GM23338 (cell line): ENCODE results near the gene UAP1. TPM values are rescaled to one million over a fixed set of nuclear protein-coding genes. Genes with fewer than 3 reads are reported as not detected.

Source experiments
- ATAC-seq: fragments of 200-7000 bp; cut with Tn5 transposase; 3 replicates; pipeline ENCODE4 v1.9.1; 2020
- DNase-seq: peaks from one replicate; pipeline ENCODE4 v3.0.0-alpha.2; 2015; ENCODE audit warnings: low spot score
- H2AFZ ChIP-seq: fragments of 200-600 bp; sonication (generic); 2 replicates; pipeline ENCODE4 v1.8.0; 2016; ENCODE audit warnings: antibody characterized with exemption, mild to moderate bottlenecking, moderate library complexity
- H3F3A ChIP-seq: fragments of 200-600 bp; sonication (generic); replicated peaks from 2 replicates; pipeline ENCODE4 v1.8.0; 2017; ENCODE audit warnings: antibody characterized with exemption, mixed run types, low read depth
- H3K27ac ChIP-seq: fragments of 200-600 bp; sonication (generic); 2 replicates; pipeline ENCODE4 v1.6.1; 2016; ENCODE audit warnings: low read depth
- H3K27me3 ChIP-seq: fragments of 200-600 bp; sonication (generic); 2 replicates; pipeline ENCODE4 v1.8.0; 2016; ENCODE audit warnings: mild to moderate bottlenecking, mixed run types, moderate library complexity; ENCODE audit not compliant: insufficient read depth
- H3K36me3 ChIP-seq: fragments of 200-600 bp; sonication (generic); 2 replicates; pipeline ENCODE4 v1.8.0; 2016; ENCODE audit warnings: mild to moderate bottlenecking; ENCODE audit not compliant: insufficient read depth
- H3K4me1 ChIP-seq: fragments of 200-600 bp; sonication (generic); 2 replicates; pipeline ENCODE4 v1.8.0; 2016; ENCODE audit warnings: mild to moderate bottlenecking, moderate library complexity; ENCODE audit not compliant: insufficient read depth
- H3K4me2 ChIP-seq: fragments of 200-600 bp; sonication (generic); 2 replicates; pipeline ENCODE4 v1.7.1; 2017; ENCODE audit warnings: mixed run types
- H3K4me3 ChIP-seq: fragments of 200-600 bp; sonication (generic); 2 replicates; pipeline ENCODE4 v1.6.1; 2016; ENCODE audit warnings: mixed run types
- H3K79me2 ChIP-seq: fragments of 200-600 bp; sonication (generic); replicated peaks from 2 replicates; pipeline ENCODE4 v1.8.0; 2017; ENCODE audit warnings: mild to moderate bottlenecking; ENCODE audit not compliant: insufficient read depth
- H3K9me2 ChIP-seq: fragments of 200-600 bp; sonication (generic); 2 replicates; pipeline ENCODE4 v1.8.0; 2017; ENCODE audit not compliant: insufficient read depth
- H4K20me1 ChIP-seq: fragments of 200-600 bp; sonication (generic); replicated peaks from 2 replicates; pipeline ENCODE4 v1.8.0; 2017; ENCODE audit warnings: mild to moderate bottlenecking; ENCODE audit not compliant: insufficient read depth
- H3K27ac Mint-ChIP-seq: 2 replicates; pipeline ENCODE4 v1.8.0; 2020; ENCODE audit warnings: inconsistent platforms, mild to moderate bottlenecking, moderate library complexity, mixed read lengths
- H3K27me3 Mint-ChIP-seq: 3 replicates; pipeline ENCODE4 v1.8.0; 2022; ENCODE audit warnings: low read depth, mild to moderate bottlenecking, moderate library complexity, mixed read lengths, inconsistent platforms; ENCODE audit not compliant: insufficient read depth, poor library complexity
- H3K36me3 Mint-ChIP-seq: 3 replicates; pipeline ENCODE4 v1.8.0; 2021; ENCODE audit warnings: low read depth, mild to moderate bottlenecking, inconsistent platforms, moderate library complexity, mixed read lengths
- H3K4me1 Mint-ChIP-seq: 3 replicates; pipeline ENCODE4 v1.8.0; 2020; ENCODE audit warnings: mild to moderate bottlenecking, inconsistent platforms, mixed read lengths
- H3K4me3 Mint-ChIP-seq: 3 replicates; pipeline ENCODE4 v1.8.0; 2021; ENCODE audit warnings: moderate library complexity, mild to moderate bottlenecking, inconsistent platforms, mixed read lengths
- H3K9me3 Mint-ChIP-seq: 3 replicates; pipeline ENCODE4 v1.8.0; 2020; ENCODE audit warnings: moderate library complexity, mild to moderate bottlenecking, inconsistent platforms, mixed read lengths
- CREB1 ChIP-seq: fragments of 250-450 bp; sonication (Bioruptor Pico); IDR thresholded peaks from 2 replicates; pipeline ENCODE4 v1.5.0; 2020; ENCODE audit warnings: low read depth, mild to moderate bottlenecking, moderate library complexity
- CTCF ChIP-seq, 2 experiments: fragments of 200-600 bp in 1 of 2; sonication (generic) in 1 of 2; conservative IDR thresholded peaks; 2 replicates each; pipeline versions ENCODE4 v1.5.1 to v1.6.1; 2016 to 2017; ENCODE audit warnings: antibody characterized with exemption in 2 of 2, low read depth in 2 of 2, mild to moderate bottlenecking in 2 of 2, moderate library complexity in 1 of 2
- EZH2 ChIP-seq: fragments of 200-600 bp; sonication (generic); IDR thresholded peaks from one replicate; pipeline ENCODE4 v1.8.0; 2017; ENCODE audit warnings: antibody characterized with exemption, mild to moderate bottlenecking, low read depth; ENCODE audit not compliant: unreplicated experiment
- JUNB ChIP-seq: IDR thresholded peaks from one replicate; pipeline ENCODE4 v1.6.1; 2016; ENCODE audit warnings: antibody characterized with exemption; ENCODE audit not compliant: unreplicated experiment
- POLR2AphosphoS5 ChIP-seq: IDR thresholded peaks from 2 replicates; pipeline ENCODE4 v1.6.1; 2016; ENCODE audit warnings: antibody characterized with exemption, low read depth
- REST ChIP-seq: IDR thresholded peaks from one replicate; pipeline ENCODE4 v1.6.1; 2018; ENCODE audit warnings: antibody characterized with exemption; ENCODE audit not compliant: unreplicated experiment
- STAT1 ChIP-seq: IDR thresholded peaks from one replicate; pipeline ENCODE4 v1.6.1; 2016; ENCODE audit warnings: antibody characterized with exemption; ENCODE audit not compliant: unreplicated experiment
- ZNF114 ChIP-seq: fragments of 250-450 bp; sonication (Bioruptor Pico); IDR thresholded peaks from 2 replicates; pipeline ENCODE4 v1.5.0; 2020; ENCODE audit warnings: mild to moderate bottlenecking, moderate library complexity
- ZNF331 ChIP-seq: fragments of 250-450 bp; sonication (Bioruptor Pico); IDR thresholded peaks from 2 replicates; pipeline ENCODE4 v1.5.0; 2020; ENCODE audit warnings: low read depth, mild to moderate bottlenecking, moderate library complexity
- polyA plus RNA-seq: library from polyadenylated mRNA; unstranded; fragments of >200 nt; fragmentation: Nextera tagmentation; extraction: Ambion mirVana; gene quantifications from 2 replicates; pipeline ENCODE4 v1.2.1, GENCODE V29; 2016
- total RNA-seq: library from RNA; depleted of rRNA; stranded (reverse); fragments of >200 nt; shearing (Covaris generic); gene quantifications from 2 replicates; pipeline ENCODE4 v1.2.3, GENCODE V29; 2014

Gene UAP1
- total and polyA plus RNA-seq, 2 experiments from 2014 or later, result 26.7 to 33.3 TPM

GRCh38 chr1:162543228-162543627 is 18.3 kb upstream of the UAP1 start:
- H3K9me3 Mint-ChIP-seq, result no peaks in the 10 kb centered on the region
- ATAC-seq (no peak), DNase-seq (no peak)
- no peaks in the 10 kb centered on the region for H3K4me1 Mint-ChIP-seq
- H3K4me3 Mint-ChIP-seq, result no peak overlapping the region
- H3K4me1 ChIP-seq, result no peaks in the 10 kb centered on the region
- no peaks in the 10 kb centered on the region; the same call in 1 of the 2 replicates for H3K36me3 ChIP-seq
- H4K20me1 ChIP-seq, result no peaks in the 10 kb centered on the region
- no peaks in the 10 kb centered on the region for H3K27me3 Mint-ChIP-seq
- no peak for TF ChIP-seq ZNF331 (CRISPR knock-in tag)
- H2AFZ ChIP-seq, result no peak overlapping the region
- H3K9me2 ChIP-seq, result 0 out of 2 replicates have a peak, but pooled peaks cover 4% of the 10 kb centered on the region
- H3K4me3 ChIP-seq, result no peak overlapping the region
- H3K27me3 ChIP-seq, result no peaks in the 10 kb centered on the region
- H3F3A ChIP-seq, result no peaks in the 10 kb centered on the region
- no peak overlapping the region for H3K27ac ChIP-seq
- no peaks in the 10 kb centered on the region for H3K79me2 ChIP-seq
- no peaks in the 10 kb centered on the region; the same call in 2 of the 3 replicates for H3K36me3 Mint-ChIP-seq
- H3K4me2 ChIP-seq, result no peak overlapping the region
- H3K27ac Mint-ChIP-seq, result no peak overlapping the region

GRCh38 chr1:162548170-162548569 is 13.4 kb upstream of the UAP1 start:
- H3K36me3 Mint-ChIP-seq, result no peaks in the 10 kb centered on the region; the same call in 2 of the 3 replicates

GRCh38 chr1:162549001-162549400 is 12.5 kb upstream of the UAP1 start:
- H3F3A ChIP-seq, result no peaks in the 10 kb centered on the region
- no peaks in the 10 kb centered on the region for H3K4me1 ChIP-seq
- Mint-ChIP-seq H3K27me3 (peaks cover 2% of the 10 kb centered on the region), H3K27ac (no peak overlapping the region), H3K4me1 (peaks cover 4% of the 10 kb centered on the region; the same call in 1 of the 3 replicates), H3K36me3 (no peaks in the 10 kb centered on the region), H3K9me3 (no peaks in the 10 kb centered on the region), H3K4me3 (no peak overlapping the region)
- H3K27me3 ChIP-seq, result no peaks in the 10 kb centered on the region
- no peak overlapping the region for H3K4me3 ChIP-seq
- H3K79me2 ChIP-seq, result no peaks in the 10 kb centered on the region
- no peak overlapping the region for H2AFZ ChIP-seq
- H3K36me3 ChIP-seq, result no peaks in the 10 kb centered on the region
- DNase-seq (no peak), ATAC-seq (no peak)
- H4K20me1 ChIP-seq, result no peaks in the 10 kb centered on the region
- H3K4me2 ChIP-seq, result no peak overlapping the region
- H3K9me2 ChIP-seq, result 0 out of 2 replicates have a peak, but pooled peaks cover 14% of the 10 kb centered on the region
- no peak overlapping the region for H3K27ac ChIP-seq
- TF ChIP-seq REST (no peak), EZH2 (no peak), CREB1 (no peak), STAT1 (no peak), ZNF114 (CRISPR knock-in tag) (no peak), CTCF (conservative IDR thresholded peaks at IDR 0.05; ENCODE audit: low read depth in 2 of 2) (no peak), POLR2AphosphoS5 (no peak)

More at GRCh38 chr1:162548170-162548569, 13.4 kb upstream of the UAP1 start:
- Histone ChIP-seq H3K4me2 (no peak overlapping the region), H3K36me3 (no peaks in the 10 kb centered on the region; the same call in 1 of the 2 replicates), H3K4me3 (no peak overlapping the region), H4K20me1 (no peaks in the 10 kb centered on the region), H3K4me1 (no peaks in the 10 kb centered on the region), H3K9me2 (0 out of 2 replicates have a peak, but pooled peaks cover 15% of the 10 kb centered on the region), H3F3A (no peaks in the 10 kb centered on the region), H3K79me2 (no peaks in the 10 kb centered on the region), H2AFZ (no peak overlapping the region), H3K27me3 (no peaks in the 10 kb centered on the region), H3K27ac (no peak overlapping the region)
- Mint-ChIP-seq H3K4me3 (no peak overlapping the region), H3K27ac (no peak overlapping the region), H3K9me3 (no peaks in the 10 kb centered on the region), H3K4me1 (peaks cover 4% of the 10 kb centered on the region; the same call in 1 of the 3 replicates), H3K27me3 (peaks cover 2% of the 10 kb centered on the region)
- TF ChIP-seq JUNB (no peak), STAT1 (no peak), EZH2 (no peak), CREB1 (no peak)
- ATAC-seq (no peak), DNase-seq (no peak)
